CD4-positive, CD25-positive, alpha-beta regulatory T cell (primary cell): ENCODE data around the gene GPR65. TPM values are rescaled to one million over a fixed set of nuclear protein-coding genes. Genes with fewer than 3 reads are reported as not detected.

Experiments
- ATAC-seq, 2 donors: fragments of 150-1000 bp; cut with Tn5 transposase; one replicate each; pipeline ENCODE4 v1.10.0; 2021; ENCODE audit warnings: low read depth in 2 of 2, moderate number of reproducible peaks in 2 of 2, moderate library complexity in 1 of 2
- DNase-seq, 3 donors: peaks; one replicate each; pipeline versions ENCODE4 v3.0.0 to v3.0.0-alpha.2; 2012 to 2022; ENCODE audit warnings: mixed read lengths in 1 of 3
- H3K27ac ChIP-seq: one replicate; pipeline ENCODE4 v1.7.0; 2013; ENCODE audit warnings: mild to moderate bottlenecking, low read length; ENCODE audit not compliant: insufficient read depth, poor library complexity, severe bottlenecking
- H3K27me3 ChIP-seq: one replicate; pipeline ENCODE4 v1.7.0; 2013; ENCODE audit warnings: low read length; ENCODE audit not compliant: control insufficient read depth, insufficient read depth
- H3K36me3 ChIP-seq: one replicate; pipeline ENCODE4 v1.7.0; 2013; ENCODE audit warnings: mild to moderate bottlenecking, low read length, moderate library complexity; ENCODE audit not compliant: control insufficient read depth, insufficient read depth
- H3K4me1 ChIP-seq: 2 replicates; pipeline ENCODE4 v1.7.0; 2013; ENCODE audit warnings: mild to moderate bottlenecking, low read length; ENCODE audit not compliant: insufficient read depth, control insufficient read depth, poor library complexity, severe bottlenecking
- H3K4me3 ChIP-seq: one replicate; pipeline ENCODE4 v1.7.0; 2013; ENCODE audit warnings: low read depth, mild to moderate bottlenecking, low read length, moderate library complexity
- H3K9me3 ChIP-seq, 2 experiments: 1 replicate in 1 of 2; 2 replicates in 1 of 2; pipeline ENCODE4 v1.7.0; 2013; ENCODE audit warnings: low read length in 2 of 2, mild to moderate bottlenecking in 1 of 2, moderate library complexity in 1 of 2; ENCODE audit not compliant: control insufficient read depth in 2 of 2
- H3K27ac Mint-ChIP-seq, 3 donors: one replicate each; pipeline ENCODE4 v1.8.0; 2020 to 2022; ENCODE audit warnings: mild to moderate bottlenecking in 3 of 3, mixed read lengths in 3 of 3, moderate library complexity in 2 of 3
- H3K27me3 Mint-ChIP-seq: one replicate; pipeline ENCODE4 v1.8.0; 2022; ENCODE audit warnings: mild to moderate bottlenecking, mixed read lengths
- H3K36me3 Mint-ChIP-seq: one replicate; pipeline ENCODE4 v1.8.0; 2020; ENCODE audit warnings: mixed read lengths
- H3K4me1 Mint-ChIP-seq, 4 donors: one replicate each; pipeline ENCODE4 v1.8.0; 2020 to 2022; ENCODE audit warnings: mixed read lengths in 4 of 4, mild to moderate bottlenecking in 1 of 4
- H3K4me3 Mint-ChIP-seq, 4 donors: one replicate each; pipeline ENCODE4 v1.8.0; 2020 to 2022; ENCODE audit warnings: mild to moderate bottlenecking in 4 of 4, mixed read lengths in 4 of 4, moderate library complexity in 3 of 4
- H3K9me3 Mint-ChIP-seq, 7 donors: one replicate each; pipeline ENCODE4 v1.8.0; 2020 to 2022; ENCODE audit warnings: mixed read lengths in 7 of 7, mild to moderate bottlenecking in 3 of 7, moderate library complexity in 2 of 7
- polyA plus RNA-seq, 4 donors: library from polyadenylated mRNA; unstranded; fragments of 300-500 nt; fragmentation: Illumina TruSeq; gene quantifications; one replicate each; pipeline ENCODE4 v1.2.3, GENCODE V29; 2021
- total RNA-seq: library from RNA; stranded (reverse); gene quantifications from one replicate; pipeline ENCODE4 v1.2.3, GENCODE V29; 2022

GPR65 gene
- total RNA-seq: 12.3 TPM
- polyA plus RNA-seq: 10 to 100 TPM; 12.6 to 15.5 (median 13.5) TPM

GRCh38 chr14:88005050-88005481 is at the start of gene GPR65:
Gene GPR65 (plus strand): TSS chr14:88005135. CDS start chr14:88010848, 5,713 bp downstream.
- peak within 1 kb of the TSS; percentile 84 to 92 (median 92) for H3K4me3 Mint-ChIP-seq
- peak; percentile 31 to 90 (median 77) for DNase-seq
- no peaks in the 10 kb centered on the region for H3K27me3 ChIP-seq

GRCh38 chr14:87955501-87955900 is 49.4 kb upstream of the GPR65 start:
- peak overlapping the region in 2 of 3 donors; percentile 2 to 55 for H3K27ac Mint-ChIP-seq
- Histone ChIP-seq H3K27me3 (no peaks in the 10 kb centered on the region), H3K4me1 (peaks cover 27% of the 10 kb centered on the region), H3K4me3 (no peak overlapping the region), H3K9me3 (no peaks in the 10 kb centered on the region), H3K36me3 (peaks cover 4% of the 10 kb centered on the region), H3K27ac (no peak overlapping the region)
- peaks cover 27 to 59% (median 38%) of the 10 kb centered on the region in 4 donors for H3K4me1 Mint-ChIP-seq
- H3K27me3 Mint-ChIP-seq: no peaks in the 10 kb centered on the region
- H3K4me3 Mint-ChIP-seq: no peak overlapping the region
- peaks cover 0 to 4% (median 3%) of the 10 kb centered on the region in 7 donors for H3K9me3 Mint-ChIP-seq
- peaks cover 28% of the 10 kb centered on the region for H3K36me3 Mint-ChIP-seq
- no peak for DNase-seq
- no peak for ATAC-seq

More at GRCh38 chr14:88005050-88005481, at the start of gene GPR65:
- Histone ChIP-seq H3K4me1 (peaks cover 42% of the 10 kb centered on the region), H3K4me3 (peak within 1 kb of the TSS; percentile 97), H3K27ac (peak within 1 kb of the TSS; percentile 95), H3K9me3 (no peaks in the 10 kb centered on the region), H3K36me3 (no peaks in the 10 kb centered on the region)
- Mint-ChIP-seq H3K27me3 (no peaks in the 10 kb centered on the region), H3K27ac (peak within 1 kb of the TSS; percentile 95 to 98 (median 96)), H3K4me1 (peaks cover 32 to 60% (median 44%) of the 10 kb centered on the region in 4 donors), H3K9me3 (peaks cover 0 to 2% (median 0%) of the 10 kb centered on the region in 7 donors), H3K36me3 (peaks cover 12% of the 10 kb centered on the region)
- ATAC-seq: peak; percentile 71 to 74

GRCh38 chr14:87960013-87960787 is 44.7 kb upstream of the GPR65 start:
- Mint-ChIP-seq H3K36me3 (peaks cover 56% of the 10 kb centered on the region), H3K27ac (peak overlapping the region in 2 of 3 donors; percentile 28 to 93), H3K27me3 (no peaks in the 10 kb centered on the region), H3K9me3 (peaks cover 1 to 4% (median 3%) of the 10 kb centered on the region in 7 donors), H3K4me1 (peaks cover 5 to 26% (median 22%) of the 10 kb centered on the region in 4 donors), H3K4me3 (peak overlapping the region in 1 of 4 donors; percentile 49)
- Histone ChIP-seq H3K4me3 (peak overlapping the region; percentile 8), H3K9me3 (no peaks in the 10 kb centered on the region), H3K27ac (no peak overlapping the region), H3K4me1 (no peaks in the 10 kb centered on the region), H3K27me3 (no peaks in the 10 kb centered on the region), H3K36me3 (peaks cover 15% of the 10 kb centered on the region)
- ATAC-seq (no peak), DNase-seq (no peak)

GRCh38 chr14:87961246-87961645 is 43.7 kb upstream of the GPR65 start:
- H3K27me3 Mint-ChIP-seq: no peaks in the 10 kb centered on the region
- H3K4me3 Mint-ChIP-seq: no peak overlapping the region
- Histone ChIP-seq H3K9me3 (no peaks in the 10 kb centered on the region), H3K4me3 (no peak overlapping the region), H3K27ac (no peak overlapping the region), H3K27me3 (no peaks in the 10 kb centered on the region), H3K36me3 (peaks cover 18% of the 10 kb centered on the region), H3K4me1 (no peaks in the 10 kb centered on the region)
- H3K27ac Mint-ChIP-seq: peak overlapping the region; percentile 23 to 59 (median 53)
- H3K9me3 Mint-ChIP-seq: peaks cover 1 to 4% (median 3%) of the 10 kb centered on the region in 7 donors
- DNase-seq: no peak
- peaks cover 65% of the 10 kb centered on the region for H3K36me3 Mint-ChIP-seq
- no peak for ATAC-seq
- H3K4me1 Mint-ChIP-seq: peaks cover 5 to 26% (median 20%) of the 10 kb centered on the region in 4 donors

- H3K4me3 Mint-ChIP-seq: no peak overlapping the region
- no peak for DNase-seq
- Histone ChIP-seq H3K4me3 (no peak overlapping the region), H3K27ac (no peak overlapping the region), H3K4me1 (no peaks in the 10 kb centered on the region), H3K36me3 (peaks cover 31% of the 10 kb centered on the region), H3K9me3 (no peaks in the 10 kb centered on the region), H3K27me3 (no peaks in the 10 kb centered on the region)
- H3K4me1 Mint-ChIP-seq: peaks cover 0 to 6% (median under 1%) of the 10 kb centered on the region in 4 donors
- ATAC-seq: no peak
- H3K9me3 Mint-ChIP-seq: peaks cover 0 to under 1% (median 0%) of the 10 kb centered on the region in 7 donors
- H3K27me3 Mint-ChIP-seq: no peaks in the 10 kb centered on the region
- peaks cover 53% of the 10 kb centered on the region for H3K36me3 Mint-ChIP-seq
- H3K27ac Mint-ChIP-seq: no peak overlapping the region
These were observed 38.1 kb upstream of the GPR65 start for GRCh38 chr14:87966816-87967215.

- Mint-ChIP-seq H3K9me3 (no peaks in the 10 kb centered on the region), H3K27me3 (no peaks in the 10 kb centered on the region), H3K4me1 (peaks cover 0 to 6% (median 0%) of the 10 kb centered on the region in 4 donors), H3K4me3 (no peak overlapping the region), H3K36me3 (peaks cover 52% of the 10 kb centered on the region), H3K27ac (no peak overlapping the region)
- Histone ChIP-seq H3K36me3 (peaks cover 32% of the 10 kb centered on the region), H3K4me3 (no peak overlapping the region), H3K27ac (no peak overlapping the region), H3K4me1 (no peaks in the 10 kb centered on the region), H3K27me3 (no peaks in the 10 kb centered on the region), H3K9me3 (no peaks in the 10 kb centered on the region)
- DNase-seq (no peak), ATAC-seq (no peak)
These were observed 37.4 kb upstream of the GPR65 start for GRCh38 chr14:87967496-87967895.

- no peak for ATAC-seq
- no peaks in the 10 kb centered on the region for H3K9me3 Mint-ChIP-seq
These were observed 33.9 kb upstream of the GPR65 start for GRCh38 chr14:87971010-87971409.

More at GRCh38 chr14:87971010-87971409, 33.9 kb upstream of the GPR65 start:
- H3K27ac Mint-ChIP-seq: peak overlapping the region in 1 of 3 donors; percentile 86
- H3K4me3 Mint-ChIP-seq: no peak overlapping the region
- no peaks in the 10 kb centered on the region for H3K27me3 Mint-ChIP-seq
- Histone ChIP-seq H3K27me3 (no peaks in the 10 kb centered on the region), H3K9me3 (no peaks in the 10 kb centered on the region), H3K4me1 (no peaks in the 10 kb centered on the region), H3K27ac (no peak overlapping the region), H3K36me3 (peaks cover 29% of the 10 kb centered on the region), H3K4me3 (no peak overlapping the region)
- H3K36me3 Mint-ChIP-seq: peaks cover 56% of the 10 kb centered on the region
- no peak for DNase-seq
- peaks cover 0 to 10% (median 4%) of the 10 kb centered on the region in 4 donors for H3K4me1 Mint-ChIP-seq
